Keratinocyte (primary cell): Measurements from ENCODE around the gene LRRN2.

Experiments
- CTCF ChIP-seq, 3 experiments: IDR thresholded peaks in 1 of 3; conservative IDR thresholded peaks in 1 of 3; optimal IDR thresholded peaks in 1 of 3; 2 replicates in 2 of 3; 3 replicates in 1 of 3; pipeline versions ENCODE3 to v1.5.1; 2011; ENCODE audit warnings: low read length in 3 of 3, mild to moderate bottlenecking in 3 of 3, moderate library complexity in 2 of 3, control low read depth in 1 of 3, inconsistent platforms in 1 of 3; ENCODE audit not compliant: insufficient read depth in 2 of 3; ENCODE audit errors: extremely low read depth in 1 of 3
- EZH2 ChIP-seq: IDR thresholded peaks from one replicate; pipeline ENCODE4 v1.6.1; 2012; ENCODE audit warnings: inconsistent platforms, mild to moderate bottlenecking, low read length, moderate library complexity

GRCh38 chr1:204584699-204585372 lies 100.7 kb downstream of the LRRN2 start:
- TF ChIP-seq CTCF (optimal IDR thresholded peaks at IDR 0.05 in 1 of 3, IDR thresholded peaks at IDR 0.05 in 1 of 3, conservative IDR thresholded peaks at IDR 0.05 in 1 of 3; ENCODE audit: extremely low read depth in 1 of 3, insufficient read depth in 2 of 3, low read length in 3 of 3) = no peak
- no peak for TF ChIP-seq EZH2
